H1 (cell line): Measurements from ENCODE around the gene ST6GALNAC2. TPM values are rescaled to one million over a fixed set of nuclear protein-coding genes. Genes with fewer than 3 reads are reported as not detected.

Source experiments
- CTCF ChIA-PET: fragments of 300-600 bp; sonication (Branson Sonifier 250); formaldehyde crosslinking; loops from one replicate; lab custom pipeline; 2021; ENCODE audit not compliant: partially characterized antibody; lab: Charles Lee
- POLR2A ChIA-PET: fragments of 300-600 bp; sonication (Branson Sonifier 250); formaldehyde crosslinking; loops from one replicate; lab custom pipeline; 2021; ENCODE audit warnings: inconsistent platforms; ENCODE audit not compliant: partially characterized antibody; lab: Charles Lee
- DNase-seq, 2 experiments: peaks; one replicate each; pipeline versions ENCODE4 v3.0.0 to v3.0.0-alpha.2; 2010 to 2022; ENCODE audit warnings: low spot score in 2 of 2, low read depth in 1 of 2, mixed read lengths in 1 of 2
- FAIRE-seq: peaks from 2 replicates; lab custom pipeline; 2011; peaks lifted over from hg19 to GRCh38; lab: Jason Lieb, UNC
- H2AFZ ChIP-seq: 2 replicates; pipeline ENCODE4 v1.8.1; 2012; ENCODE audit warnings: low read length, inconsistent platforms
- H2AK5ac ChIP-seq: 2 replicates; pipeline ENCODE4 v1.6.1; 2013; ENCODE audit warnings: low read depth, low read length
- H2BK120ac ChIP-seq: replicated peaks from 2 replicates; pipeline ENCODE3; 2013; ENCODE audit warnings: low read depth, low read length, inconsistent platforms
- H2BK12ac ChIP-seq: 2 replicates; pipeline ENCODE4 v1.6.1; 2013; ENCODE audit warnings: low read depth, low read length
- H2BK15ac ChIP-seq: 2 replicates; pipeline ENCODE4 v1.6.1; 2013; ENCODE audit warnings: low read length
- H2BK20ac ChIP-seq: 2 replicates; pipeline ENCODE4 v1.6.1; 2013; ENCODE audit warnings: low read length
- H2BK5ac ChIP-seq: 2 replicates; pipeline ENCODE4 v1.6.1; 2013; ENCODE audit warnings: low read depth, low read length
- H3K14ac ChIP-seq: 2 replicates; pipeline ENCODE4 v1.6.1; 2013; ENCODE audit warnings: inconsistent platforms; ENCODE audit not compliant: insufficient read length
- H3K18ac ChIP-seq: 2 replicates; pipeline ENCODE4 v1.6.1; 2013; ENCODE audit warnings: low read length; ENCODE audit errors: extremely low read depth
- H3K23ac ChIP-seq: 2 replicates; pipeline ENCODE4 v1.6.1; 2013; ENCODE audit warnings: inconsistent platforms; ENCODE audit not compliant: insufficient read length
- H3K23me2 ChIP-seq: 2 replicates; pipeline ENCODE4 v1.6.1; 2013; ENCODE audit warnings: low read depth, low read length
- H3K27ac ChIP-seq: 2 replicates; pipeline ENCODE4 v1.6.1; 2011; ENCODE audit warnings: low read depth, low read length, inconsistent platforms
- H3K27me3 ChIP-seq, 4 experiments: replicated peaks in 1 of 4; 1 replicate in 1 of 4; 2 replicates in 3 of 4; pipeline versions ENCODE4 v1.6.1 to v1.8.1; 2011 to 2013; ENCODE audit warnings: low read length in 3 of 4, mild to moderate bottlenecking in 3 of 4, inconsistent platforms in 2 of 4, mixed read lengths in 2 of 4, moderate library complexity in 1 of 4; ENCODE audit not compliant: control insufficient read depth in 3 of 4, insufficient read depth in 3 of 4; ENCODE audit errors: extremely low read depth in 1 of 4
- H3K36me3 ChIP-seq, 4 experiments: 2 replicates each; pipeline versions ENCODE4 v1.6.1 to v1.8.1; 2011 to 2013; ENCODE audit warnings: mild to moderate bottlenecking in 4 of 4, low read length in 3 of 4, moderate library complexity in 2 of 4, control low read depth in 1 of 4, inconsistent platforms in 1 of 4; ENCODE audit not compliant: insufficient read depth in 4 of 4, control insufficient read depth in 2 of 4
- H3K4ac ChIP-seq: replicated peaks from 2 replicates; pipeline ENCODE3; 2013; ENCODE audit warnings: low read length, low read depth, mixed read lengths, inconsistent platforms; ENCODE audit not compliant: insufficient read length
- H3K4me1 ChIP-seq, 4 experiments: replicated peaks in 1 of 4; 1 replicate in 1 of 4; 2 replicates in 3 of 4; pipeline versions ENCODE4 v1.6.1 to v1.8.1; 2011 to 2013; ENCODE audit warnings: low read length in 3 of 4, inconsistent platforms in 2 of 4, mixed read lengths in 1 of 4; ENCODE audit not compliant: insufficient read depth in 4 of 4, control insufficient read depth in 3 of 4
- H3K4me2 ChIP-seq, 2 experiments: 2 replicates each; pipeline versions ENCODE4 v1.6.1 to v1.8.1; 2011 to 2013; ENCODE audit warnings: low read depth in 2 of 2, low read length in 2 of 2, control low read depth in 1 of 2, inconsistent platforms in 1 of 2, mild to moderate bottlenecking in 1 of 2; ENCODE audit not compliant: insufficient read depth in 1 of 2
- H3K4me3 ChIP-seq, 4 experiments: fragments of 200-600, 300-600 bp in 1 of 4; sonication (generic), shearing (Covaris generic), sonication (Bioruptor Twin) in 1 of 4; 2 replicates each; pipeline versions ENCODE4 v1.5.1 to v1.8.1; 2011 to 2016; ENCODE audit warnings: low read length in 4 of 4, low read depth in 3 of 4, control low read depth in 2 of 4, inconsistent platforms in 2 of 4, mild to moderate bottlenecking in 2 of 4, mixed read lengths in 1 of 4, moderate library complexity in 1 of 4; ENCODE audit not compliant: insufficient read depth in 2 of 4; ENCODE audit errors: extremely low read depth in 1 of 4
- H3K56ac ChIP-seq: replicated peaks from 2 replicates; pipeline ENCODE3; 2013; ENCODE audit warnings: low read depth, mild to moderate bottlenecking, mixed read lengths, low read length, inconsistent platforms; ENCODE audit not compliant: insufficient read length
- H3K79me1 ChIP-seq: 2 replicates; pipeline ENCODE4 v1.6.1; 2013; ENCODE audit warnings: low read depth, low read length, control low read depth
- H3K79me2 ChIP-seq, 2 experiments: 2 replicates each; pipeline versions ENCODE4 v1.6.1 to v1.8.1; 2012 to 2013; ENCODE audit warnings: low read length in 2 of 2, mild to moderate bottlenecking in 2 of 2, inconsistent platforms in 1 of 2; ENCODE audit not compliant: insufficient read depth in 2 of 2, control insufficient read depth in 1 of 2
- H3K9ac ChIP-seq, 4 experiments: replicated peaks in 1 of 4; 1 replicate in 1 of 4; 2 replicates in 3 of 4; pipeline versions ENCODE4 v1.6.1 to v1.8.1; 2011 to 2013; ENCODE audit warnings: low read depth in 3 of 4, low read length in 3 of 4, control low read depth in 2 of 4, mild to moderate bottlenecking in 2 of 4, moderate library complexity in 2 of 4, inconsistent platforms in 1 of 4; ENCODE audit errors: extremely low read depth in 1 of 4
- H3K9me3 ChIP-seq, 2 experiments: 2 replicates each; pipeline versions ENCODE4 v1.6.1 to v1.8.1; 2012 to 2013; ENCODE audit warnings: mild to moderate bottlenecking in 2 of 2, moderate library complexity in 2 of 2, control low read depth in 1 of 2, inconsistent platforms in 1 of 2, low read depth in 1 of 2, low read length in 1 of 2, mixed read lengths in 1 of 2; ENCODE audit not compliant: insufficient read depth in 2 of 2
- H4K20me1 ChIP-seq, 2 experiments: replicated peaks in 1 of 2; 2 replicates each; pipeline versions ENCODE3 to v1.8.1; 2011 to 2013; ENCODE audit warnings: inconsistent platforms in 2 of 2, low read length in 2 of 2, mild to moderate bottlenecking in 1 of 2; ENCODE audit not compliant: insufficient read depth in 2 of 2, control insufficient read depth in 1 of 2
- H4K5ac ChIP-seq: 2 replicates; pipeline ENCODE4 v1.6.1; 2013; ENCODE audit warnings: low read length, low read depth, mixed read lengths, inconsistent platforms; ENCODE audit not compliant: insufficient read length
- H4K8ac ChIP-seq: 2 replicates; pipeline ENCODE4 v1.8.0; 2013; ENCODE audit warnings: mild to moderate bottlenecking, moderate library complexity, low read length, inconsistent platforms; ENCODE audit not compliant: insufficient read depth; ENCODE audit errors: extremely low read depth
- H4K91ac ChIP-seq: replicated peaks from 2 replicates; pipeline ENCODE3; 2013; ENCODE audit warnings: low read length, mixed read lengths, inconsistent platforms; ENCODE audit not compliant: insufficient read length
- POLR2A ChIP-seq, 2 experiments: IDR thresholded peaks; 1 replicate in 1 of 2; 2 replicates in 1 of 2; pipeline ENCODE4 v1.6.1; 2011; ENCODE audit warnings: low read depth in 2 of 2, low read length in 2 of 2, mild to moderate bottlenecking in 2 of 2; ENCODE audit errors: control extremely low read depth in 1 of 2
- WGBS, 2 experiments: shearing (Covaris generic) in 1 of 2; methylation state at CpG; one replicate each; pipeline versions ENCODE4 v1.1.6 to v1.1.7; 2013 to 2015; ENCODE audit warnings: low lambda C conversion rate in 2 of 2, mixed read lengths in 2 of 2, inconsistent platforms in 1 of 2, low coverage in 1 of 2, missing lambda C conversion rate in 1 of 2; ENCODE audit not compliant: insufficient replicate concordance in 2 of 2, insufficient coverage in 1 of 2, insufficient read length in 1 of 2; ENCODE audit errors: extremely low coverage in 1 of 2, missing lambda C conversion rate in 1 of 2; 5-methylcytosine and 5-hydroxymethylcytosine counted together
- polyA plus RNA-seq, 7 experiments: library from polyadenylated mRNA; depleted of rRNA in 3 of 7; stranded (reverse) in 5 of 7; unstranded in 2 of 7; fragments of >200 nt in 5 of 7; fragments of 200-250 nt in 2 of 7; gene quantifications; 1 replicate in 5 of 7; 2 replicates in 1 of 7; 4 replicates in 1 of 7; pipeline versions ENCODE4 v1.2.1 to v1.2.3, GENCODE V29; 2011 to 2013; ENCODE audit warnings: missing spikeins in 2 of 7, mixed read lengths in 2 of 7
- total RNA-seq: library from RNA; stranded (reverse); fragmentation: NEBNext Ultra II Directional; extraction: Animal tissue kit (Norgen Biotek cat#: 25700); gene quantifications from 2 replicates; pipeline ENCODE4 v1.2.1, GENCODE V29; 2021

The ST6GALNAC2 gene
- total and polyA plus RNA-seq, 2 of the 8 experiments (the other 6 are each of a cell fraction or from before 2014, with no cell fraction given) = 0.09 TPM; not detected in 1

GRCh38 chr17:76568811-76569221 is 16.8 kb downstream of the ST6GALNAC2 start:
- H3K9me3 ChIP-seq = no peaks in the 10 kb centered on the region
- ChIA-PET POLR2A (interaction anchor here (0.9 to 7.7 kb wide), 11 partner anchors 8 to 164 kb away, joined by 3 to 133 read pairs (median 6); partner anchors contain the start of gene ST6GALNAC2), CTCF (interaction anchor here (0.6 to 9.3 kb wide), 10 partner anchors 11 to 60 kb away, joined by 3 to 71 read pairs (median 6); no protein-coding TSS in a partner anchor)
- H3K4me3 ChIP-seq = no peak overlapping the region
- no peak overlapping the region for H2AFZ ChIP-seq
- FAIRE-seq (no peak), DNase-seq (peak in 1 of 2 experiments; percentile 66)
- H2BK5ac ChIP-seq = no peak overlapping the region
- H3K23ac ChIP-seq = no peak overlapping the region
- H3K14ac ChIP-seq = no peak overlapping the region
- no peak overlapping the region; the same call in 1 of the 2 replicates for H2BK12ac ChIP-seq
- peaks cover 0 to 21% (median 5%) of the 10 kb centered on the region in 4 experiments; a peak in 6 of 7 replicates for H3K4me1 ChIP-seq
- H3K9ac ChIP-seq = no peak overlapping the region
- 32% methylated on average over 14 of the region's 19 CpGs; no CpG with 5 or more reads in 1 of the 2 experiments for WGBS, 2 experiments
- peaks cover 6 to 25% (median 16%) of the 10 kb centered on the region in 4 experiments; a peak in 7 of 8 replicates for H3K36me3 ChIP-seq
- H2BK15ac ChIP-seq = no peak overlapping the region
- no peak overlapping the region for H3K27ac ChIP-seq
- no peak overlapping the region for H4K91ac ChIP-seq
- H4K20me1 ChIP-seq = peaks cover 22 to 23% of the 10 kb centered on the region in 2 experiments
- peak overlapping the region; percentile 11 to 32; a peak in 3 of 4 replicates for H3K4me2 ChIP-seq
- H2BK120ac ChIP-seq = no peak overlapping the region
- H3K56ac ChIP-seq = no peak overlapping the region
- H2BK20ac ChIP-seq = no peak overlapping the region
- no peak overlapping the region for H4K5ac ChIP-seq
- H3K4ac ChIP-seq = no peak overlapping the region
- H4K8ac ChIP-seq = no peak overlapping the region
- H3K27me3 ChIP-seq = no peaks in the 10 kb centered on the region; a peak in 2 of 7 replicates
- no peak overlapping the region for H3K18ac ChIP-seq
- no peaks in the 10 kb centered on the region for H3K79me2 ChIP-seq
- no peak overlapping the region for H2AK5ac ChIP-seq
- no peaks in the 10 kb centered on the region; the same call in 1 of the 2 replicates for H3K23me2 ChIP-seq
- H3K79me1 ChIP-seq = peaks cover 2% of the 10 kb centered on the region; the same call in 1 of the 2 replicates
- TF ChIP-seq POLR2A (IDR thresholded peaks at IDR 0.05; ENCODE audit: control extremely low read depth in 1 of 2, low read depth in 2 of 2, low read length in 2 of 2) = no peak
